ENCODE results near the gene DZIP1L.
"Not testable (repeated sequence)": the region's sequence is repeated elsewhere in the genome, so short reads cannot be mapped to it uniquely, and the experiment has no call there.

The DZIP1L gene

GRCh38 chr3:138114988-138115971 lies at the start of gene DZIP1L:
Gene DZIP1L, minus strand, starts transcription at chr3:138115608. Its CDS starts 11,637 bp downstream, at chr3:138103971.
- peaks cover 75% of the 10 kb centered on the region for H3K27me3 Mint-ChIP-seq
- no peaks in the 10 kb centered on the region for H3K9me3 Mint-ChIP-seq
- DNase-seq: peak; percentile 60
- peaks cover 16% of the 10 kb centered on the region for H3K4me1 Mint-ChIP-seq (ENCODE audit: low read depth)
- peak within 1 kb of the TSS; percentile 78 for H3K4me3 Mint-ChIP-seq
- H3K27ac Mint-ChIP-seq: no peak within 1 kb of the TSS
- H3K36me3 Mint-ChIP-seq (ENCODE audit: low read depth): no peaks in the 10 kb centered on the region

DNA sequence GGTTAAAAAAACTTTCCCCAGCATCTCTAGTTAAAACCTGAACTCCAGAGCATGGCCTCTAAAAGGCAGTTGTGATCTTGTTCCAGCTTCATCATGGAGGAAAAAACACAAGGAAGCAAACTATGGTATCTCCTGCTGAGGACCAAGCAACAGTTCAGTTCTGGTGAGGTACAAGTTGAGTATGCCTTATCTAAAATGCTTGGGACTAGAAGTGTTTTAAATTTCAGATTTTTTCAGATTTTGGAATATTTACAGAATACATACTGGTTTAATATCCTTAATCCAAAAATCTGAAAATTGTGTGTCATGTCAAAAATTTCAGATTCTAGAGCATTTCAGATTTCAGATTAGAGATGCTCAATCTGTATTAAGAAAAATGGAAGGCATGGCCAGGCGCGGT lies 49.7 kb upstream of the DZIP1L start:
- H3K27me3 Mint-ChIP-seq: no peaks in the 10 kb centered on the region
- peaks cover 91% of the 10 kb centered on the region for H3K36me3 Mint-ChIP-seq (ENCODE audit: low read depth)
- H3K9me3 Mint-ChIP-seq: no peaks in the 10 kb centered on the region
- no peak overlapping the region for H3K4me3 Mint-ChIP-seq
- H3K4me1 Mint-ChIP-seq (ENCODE audit: low read depth): peaks cover 14% of the 10 kb centered on the region
- DNase-seq: no peak
- H3K27ac Mint-ChIP-seq: peak overlapping the region; percentile 23

GRCh38 chr3:138157743-138158142 lies 42.3 kb upstream of the DZIP1L start:
- no peak overlapping the region for H3K4me3 Mint-ChIP-seq
- DNase-seq: no peak

DNA sequence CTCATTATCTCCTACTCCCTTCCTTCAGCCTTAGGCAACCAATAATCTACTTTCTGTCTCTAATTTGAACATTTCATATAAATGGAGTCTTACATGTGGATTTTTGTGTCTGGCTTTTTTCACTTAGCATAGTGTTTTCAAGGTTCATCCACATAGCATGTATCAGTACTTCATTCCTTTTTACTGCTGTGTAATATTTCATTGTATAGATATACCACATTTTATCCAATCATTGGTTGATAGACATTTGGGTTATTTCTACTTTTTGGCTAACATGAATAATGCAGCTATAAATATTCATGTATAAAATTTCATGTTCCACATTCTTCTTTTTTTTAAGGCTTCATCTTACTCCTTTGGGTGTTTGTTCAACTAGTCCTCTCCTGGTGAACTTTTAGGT lies 39.1 kb upstream of the DZIP1L start:
- H3K27me3 Mint-ChIP-seq: no peaks in the 10 kb centered on the region
- no peak overlapping the region for H3K27ac Mint-ChIP-seq
- DNase-seq: no peak
- peaks cover 2% of the 10 kb centered on the region for H3K9me3 Mint-ChIP-seq
- no peak overlapping the region for H3K4me3 Mint-ChIP-seq
- no peaks in the 10 kb centered on the region for H3K36me3 Mint-ChIP-seq (ENCODE audit: low read depth)
- no peaks in the 10 kb centered on the region for H3K4me1 Mint-ChIP-seq (ENCODE audit: low read depth)

More at GRCh38 chr3:138157743-138158142, 42.3 kb upstream of the DZIP1L start:
- Mint-ChIP-seq H3K9me3 (peaks cover 2% of the 10 kb centered on the region), H3K27ac (no peak overlapping the region), H3K4me1 (ENCODE audit: low read depth) (peaks cover 2% of the 10 kb centered on the region), H3K27me3 (no peaks in the 10 kb centered on the region), H3K36me3 (ENCODE audit: low read depth) (peaks cover 25% of the 10 kb centered on the region)

DNA sequence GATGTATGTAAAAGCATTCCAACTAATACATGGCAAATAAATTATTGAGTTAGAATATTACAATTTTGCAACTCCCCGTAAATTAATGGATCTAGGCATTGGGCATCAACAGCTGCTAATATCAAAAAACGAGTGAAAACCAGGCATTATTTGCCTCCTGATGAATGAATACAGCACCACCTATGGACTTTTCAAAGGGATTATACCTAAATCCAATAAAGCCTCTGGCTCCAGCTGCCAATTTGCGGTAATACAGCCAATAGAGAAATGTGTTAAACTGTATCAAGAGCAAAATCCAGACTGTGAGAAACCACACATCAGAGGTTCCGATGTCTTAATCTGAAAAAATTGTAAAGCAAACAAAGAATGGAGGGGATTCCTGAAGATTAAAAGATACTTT lies 33.1 kb upstream of the DZIP1L start:
- Mint-ChIP-seq H3K4me1 (ENCODE audit: low read depth) (no peaks in the 10 kb centered on the region), H3K4me3 (no peak overlapping the region), H3K9me3 (no peaks in the 10 kb centered on the region), H3K36me3 (ENCODE audit: low read depth) (no peaks in the 10 kb centered on the region), H3K27me3 (no peaks in the 10 kb centered on the region), H3K27ac (no peak overlapping the region)
- no peak for DNase-seq

- H3K36me3 Mint-ChIP-seq (ENCODE audit: low read depth); H3K9me3 Mint-ChIP-seq; H3K4me1 Mint-ChIP-seq (ENCODE audit: low read depth); H3K27ac Mint-ChIP-seq; DNase-seq; H3K4me3 Mint-ChIP-seq: not testable (repeated sequence)
- H3K27me3 Mint-ChIP-seq: peaks cover 15% of the 10 kb centered on the region
These were observed 26.8 kb upstream of the DZIP1L start for GRCh38 chr3:138142181-138142580.

DNA sequence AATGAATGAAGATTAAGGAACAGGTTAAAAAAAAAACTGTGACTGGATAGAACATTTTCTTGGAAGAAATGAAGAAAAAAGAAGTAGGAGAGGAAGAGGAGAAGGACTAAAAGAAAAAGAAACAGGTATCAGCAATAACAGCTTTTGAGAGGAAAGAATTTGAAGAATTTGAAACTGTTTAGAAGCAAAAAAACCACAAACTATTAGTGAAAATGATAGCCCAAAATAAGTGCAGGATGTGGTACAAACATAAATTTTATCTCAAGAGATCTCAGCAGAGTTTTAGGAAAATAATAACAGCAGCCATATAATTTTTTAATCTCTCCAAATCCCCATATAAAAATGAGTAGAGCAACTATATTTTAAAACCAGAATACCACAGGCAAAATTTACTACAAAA lies 25.5 kb upstream of the DZIP1L start:
- Mint-ChIP-seq H3K9me3 (no peaks in the 10 kb centered on the region), H3K36me3 (ENCODE audit: low read depth) (no peaks in the 10 kb centered on the region), H3K4me3 (no peak overlapping the region), H3K27ac (no peak overlapping the region), H3K27me3 (peaks cover 15% of the 10 kb centered on the region), H3K4me1 (ENCODE audit: low read depth) (no peaks in the 10 kb centered on the region)
- DNase-seq: no peak

DNA sequence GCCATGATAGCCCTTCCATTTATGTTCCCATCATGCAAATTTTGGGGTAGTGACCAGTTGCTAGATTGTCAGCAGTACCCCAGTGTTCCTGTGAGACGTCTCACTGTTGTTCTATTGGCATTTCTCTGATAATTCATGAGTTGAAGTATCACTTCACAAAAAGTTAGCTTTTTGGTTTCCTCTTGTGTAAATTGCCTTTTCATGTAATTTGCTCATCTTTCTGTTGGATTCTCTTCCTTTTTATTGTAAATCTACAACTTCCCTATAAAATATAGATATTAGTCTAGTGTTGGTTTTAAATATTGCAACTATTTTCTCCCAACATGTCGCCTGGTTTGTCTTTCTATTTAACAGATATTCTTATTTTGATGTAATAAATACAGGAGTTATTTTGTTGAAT lies 24.3 kb upstream of the DZIP1L start:
- H3K4me1 Mint-ChIP-seq (ENCODE audit: low read depth): no peaks in the 10 kb centered on the region
- H3K27me3 Mint-ChIP-seq: peaks cover 15% of the 10 kb centered on the region

GRCh38 chr3:138137861-138138260 lies 22.5 kb upstream of the DZIP1L start:
- Mint-ChIP-seq H3K4me1 (ENCODE audit: low read depth) (no peaks in the 10 kb centered on the region), H3K4me3 (no peak overlapping the region), H3K27ac (no peak overlapping the region), H3K9me3 (no peaks in the 10 kb centered on the region), H3K36me3 (ENCODE audit: low read depth) (no peaks in the 10 kb centered on the region), H3K27me3 (peaks cover 12% of the 10 kb centered on the region)
- DNase-seq: no peak

More for the DNA sequence above, 24.3 kb upstream of the DZIP1L start:
- Mint-ChIP-seq H3K36me3 (ENCODE audit: low read depth) (no peaks in the 10 kb centered on the region), H3K27ac (no peak overlapping the region), H3K4me3 (no peak overlapping the region), H3K9me3 (no peaks in the 10 kb centered on the region)
- no peak for DNase-seq

GRCh38 chr3:138136201-138136600 lies 20.8 kb upstream of the DZIP1L start:
- Mint-ChIP-seq H3K4me3 (no peak overlapping the region), H3K4me1 (ENCODE audit: low read depth) (no peaks in the 10 kb centered on the region), H3K36me3 (ENCODE audit: low read depth) (no peaks in the 10 kb centered on the region), H3K27ac (no peak overlapping the region), H3K9me3 (no peaks in the 10 kb centered on the region), H3K27me3 (peaks cover 8% of the 10 kb centered on the region)
- no peak for DNase-seq

- Mint-ChIP-seq H3K27ac (no peak overlapping the region), H3K4me3 (no peak overlapping the region), H3K4me1 (ENCODE audit: low read depth) (no peaks in the 10 kb centered on the region), H3K36me3 (ENCODE audit: low read depth) (no peaks in the 10 kb centered on the region), H3K9me3 (no peaks in the 10 kb centered on the region), H3K27me3 (peaks cover 8% of the 10 kb centered on the region)
- no peak for DNase-seq
These were observed 20.4 kb upstream of the DZIP1L start for GRCh38 chr3:138135833-138136194.

DNA sequence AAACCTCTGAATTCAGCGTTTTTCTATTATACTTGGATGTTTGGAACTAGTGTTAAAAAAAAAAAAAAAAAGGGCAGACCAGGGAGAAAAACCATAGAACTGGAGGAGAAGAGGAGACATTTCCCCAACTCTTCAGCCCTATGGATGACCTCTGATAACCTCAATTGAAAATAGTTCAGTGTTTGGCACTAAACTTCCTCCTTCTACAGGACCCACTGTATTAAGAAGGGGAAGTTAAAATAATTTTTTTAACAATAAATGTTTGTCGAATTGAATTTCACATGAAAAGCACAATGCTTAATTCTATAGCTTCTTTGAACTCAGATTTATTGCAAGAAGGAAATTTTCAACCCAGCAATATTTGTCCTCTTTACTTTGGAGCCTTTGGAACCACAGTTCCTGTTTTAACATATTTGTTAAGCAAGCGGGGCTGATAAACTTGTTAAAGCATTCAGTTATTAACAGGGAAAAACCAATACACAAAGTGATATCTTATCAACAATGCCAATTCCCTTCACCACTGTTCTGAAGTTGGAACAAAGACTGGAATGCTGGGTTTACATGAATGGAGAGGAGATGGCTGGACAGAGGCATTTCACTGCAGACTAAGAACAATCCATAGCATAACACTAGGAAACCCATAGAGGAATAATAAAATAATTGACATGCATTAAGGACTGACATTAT lies 19.9 kb upstream of the DZIP1L start:
- no peaks in the 10 kb centered on the region for H3K9me3 Mint-ChIP-seq
- no peak for DNase-seq
- H3K27me3 Mint-ChIP-seq: peaks cover 8% of the 10 kb centered on the region
- no peak overlapping the region for H3K4me3 Mint-ChIP-seq
- no peaks in the 10 kb centered on the region for H3K4me1 Mint-ChIP-seq (ENCODE audit: low read depth)
- H3K27ac Mint-ChIP-seq: no peak overlapping the region
- no peaks in the 10 kb centered on the region for H3K36me3 Mint-ChIP-seq (ENCODE audit: low read depth)

- Mint-ChIP-seq H3K27me3 (no peaks in the 10 kb centered on the region), H3K9me3 (no peaks in the 10 kb centered on the region), H3K4me1 (ENCODE audit: low read depth) (no peaks in the 10 kb centered on the region), H3K4me3 (no peak within 1 kb of the TSS), H3K27ac (no peak within 1 kb of the TSS), H3K36me3 (ENCODE audit: low read depth) (no peaks in the 10 kb centered on the region)
- no peak for DNase-seq
These were observed 16.8 kb upstream of the DZIP1L start, which contains the start of gene A4GNT for GRCh38 chr3:138132239-138132638. Gene A4GNT, minus strand, starts transcription at chr3:138132390. Its CDS starts 1,134 bp downstream, at chr3:138131256.

DNA sequence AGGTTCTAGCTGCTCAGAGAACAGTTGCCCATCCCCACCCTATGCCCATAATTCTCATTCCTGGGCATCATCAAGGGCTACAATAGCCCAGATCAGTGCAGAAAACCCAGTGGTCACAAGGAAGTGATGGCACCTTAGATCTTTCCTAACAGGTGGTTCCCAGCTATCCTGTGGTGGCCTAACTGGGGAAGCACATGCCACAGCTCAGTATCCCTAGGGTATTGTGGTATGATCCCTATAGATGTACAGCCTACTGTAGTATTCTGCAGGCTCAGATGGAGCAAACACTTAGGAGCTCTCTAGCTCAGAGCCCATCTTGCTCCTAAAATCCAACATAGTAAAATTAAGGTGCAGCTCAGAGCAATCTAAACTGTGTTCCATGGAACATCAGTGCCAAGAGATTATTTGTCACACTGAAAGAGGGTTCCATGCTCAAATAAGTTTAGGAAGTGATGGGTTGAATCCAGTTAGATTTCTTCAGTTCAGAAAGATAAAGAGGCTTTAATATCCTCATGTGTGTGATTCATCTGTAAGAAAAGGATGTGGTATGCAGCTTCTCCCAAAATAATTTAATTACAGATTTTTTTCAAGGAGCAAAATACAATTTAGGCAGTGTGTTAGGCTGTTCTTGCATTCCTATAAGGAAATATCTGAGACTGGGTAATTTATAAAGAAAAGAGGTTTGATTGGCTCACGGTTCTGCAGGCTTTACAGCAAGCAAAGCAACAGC lies 12.4 kb upstream of the DZIP1L start:
- Mint-ChIP-seq H3K27me3 (peaks cover 13% of the 10 kb centered on the region), H3K4me3 (no peak overlapping the region), H3K4me1 (ENCODE audit: low read depth) (no peaks in the 10 kb centered on the region), H3K27ac (no peak overlapping the region), H3K9me3 (no peaks in the 10 kb centered on the region), H3K36me3 (ENCODE audit: low read depth) (no peaks in the 10 kb centered on the region)
- DNase-seq: no peak

Measured in activated T-cell treated with anti-CD3 and anti-CD28 coated beads, Interleukin-2, amount 50 U/mL, for 24 hours (primary cell).